GM12878 (cell line): ENCODE results near the gene MEGF6. TPM values are rescaled to one million over a fixed set of nuclear protein-coding genes. Genes with fewer than 3 reads are reported as not detected.

Experiments used
- ATAC-seq: fragments of 200-7000 bp; cut with Tn5 transposase; 3 replicates; pipeline ENCODE4 v1.9.1; 2020; ENCODE audit warnings: mild to moderate bottlenecking, moderate library complexity
- BruUV-seq: library from RNA; stranded (reverse); fragments of 400-500 nt; replicated peaks from 2 replicates; lab custom pipeline; 2021; lab: Mats Ljungman, UMichigan
- CTCF ChIA-PET: fragments of 300-600 bp; sonication (Branson Sonifier 250); formaldehyde crosslinking; extraction: SDS; loops from one replicate; lab custom pipeline; 2021; ENCODE audit warnings: inconsistent platforms; lab: Yijun Ruan, JAX
- POLR2A ChIA-PET: fragments of 350-600 bp; formaldehyde crosslinking; extraction: SDS; loops from one replicate; lab custom pipeline; 2021; ENCODE audit warnings: inconsistent platforms; lab: Charles Lee
- RAD21 ChIA-PET: fragments of 300-600 bp; sonication (Branson Sonifier 250); formaldehyde crosslinking; loops from one replicate; lab custom pipeline; 2023; ENCODE audit warnings: antibody characterized with exemption; ENCODE audit not compliant: unreplicated experiment; lab: Charles Lee
- SMC1A ChIA-PET: fragments of 300-600 bp; sonication (Branson Sonifier 250); formaldehyde crosslinking; loops from one replicate; lab custom pipeline; 2023; ENCODE audit not compliant: unreplicated experiment, uncharacterized antibody; lab: Charles Lee
- DNase-seq: peaks from one replicate; pipeline ENCODE4 v3.0.0-alpha.2; 2011; ENCODE audit warnings: low read depth, low spot score
- FAIRE-seq: peaks from 3 replicates; lab custom pipeline; 2011; peaks lifted over from hg19 to GRCh38; lab: Jason Lieb, UNC
- H2AFZ ChIP-seq: 2 replicates; pipeline ENCODE4 v1.6.0; 2011; ENCODE audit warnings: low read depth, low read length, control low read depth; ENCODE audit not compliant: control insufficient read depth
- H3K27ac ChIP-seq: 2 replicates; pipeline ENCODE4 v1.5.1; 2011; ENCODE audit warnings: control low read depth; ENCODE audit not compliant: control insufficient read depth, insufficient read depth
- H3K27me3 ChIP-seq, 2 experiments: replicated peaks in 1 of 2; 2 replicates each; pipeline versions ENCODE4 v1.6.0 to v1.6.1; 2011; ENCODE audit warnings: low read length in 1 of 2; ENCODE audit not compliant: control insufficient read depth in 2 of 2, insufficient read depth in 2 of 2
- H3K36me3 ChIP-seq, 2 experiments: 2 replicates each; pipeline ENCODE4 v1.5.1; 2011; ENCODE audit warnings: low read length in 1 of 2; ENCODE audit not compliant: control insufficient read depth in 2 of 2, insufficient read depth in 2 of 2
- H3K4me1 ChIP-seq: 2 replicates; pipeline ENCODE4 v1.6.1; 2011; ENCODE audit warnings: mild to moderate bottlenecking, low read length, moderate library complexity, mixed read lengths; ENCODE audit not compliant: control insufficient read depth, insufficient read depth
- H3K4me2 ChIP-seq: 2 replicates; pipeline ENCODE4 v1.6.0; 2011; ENCODE audit warnings: control low read depth; ENCODE audit not compliant: control insufficient read depth, insufficient read depth
- H3K4me3 ChIP-seq: fragments of 200-600 bp; sonication (generic); 2 replicates; pipeline ENCODE4 v1.5.1; 2016
- H3K79me2 ChIP-seq: 2 replicates; pipeline ENCODE4 v1.6.0; 2011; ENCODE audit warnings: low read length; ENCODE audit not compliant: control insufficient read depth, insufficient read depth
- H3K9ac ChIP-seq: 2 replicates; pipeline ENCODE4 v1.8.0; 2011; ENCODE audit warnings: low read length, control low read depth, mixed read lengths; ENCODE audit not compliant: control insufficient read depth, insufficient read depth
- H3K9me3 ChIP-seq: replicated peaks from 3 replicates; pipeline ENCODE4 v1.5.1; 2011; ENCODE audit warnings: mild to moderate bottlenecking, low read length; ENCODE audit not compliant: control insufficient read depth, insufficient read depth
- H4K20me1 ChIP-seq: 2 replicates; pipeline ENCODE4 v1.6.0; 2011; ENCODE audit not compliant: control insufficient read depth, insufficient read depth
- BMI1 ChIP-seq: fragments of 450-650 bp; IDR thresholded peaks from 2 replicates; pipeline ENCODE4 v1.6.1; 2016; ENCODE audit warnings: mild to moderate bottlenecking, moderate library complexity, borderline replicate concordance
- EGR1 ChIP-seq, 2 experiments: IDR thresholded peaks; 1 replicate in 1 of 2; 2 replicates in 1 of 2; pipeline ENCODE4 v1.6.1; 2011 to 2012; ENCODE audit warnings: low read depth in 2 of 2, low read length in 2 of 2, borderline replicate concordance in 1 of 2, mild to moderate bottlenecking in 1 of 2, moderate library complexity in 1 of 2
- ETV6 ChIP-seq, 2 experiments: fragments of 450-650 bp in 1 of 2; IDR thresholded peaks in 1 of 2; conservative IDR thresholded peaks in 1 of 2; 2 replicates each; pipeline ENCODE4 v1.6.1; 2014; ENCODE audit warnings: antibody characterized with exemption in 1 of 2, borderline replicate concordance in 1 of 2, low read depth in 1 of 2, mild to moderate bottlenecking in 1 of 2, moderate library complexity in 1 of 2
- KDM1A ChIP-seq: fragments of 200-600 bp; sonication (generic); IDR thresholded peaks from 2 replicates; pipeline ENCODE4 v1.6.1; 2016; ENCODE audit warnings: borderline replicate concordance
- KLF5 ChIP-seq: fragments of 450-650 bp; IDR thresholded peaks from 2 replicates; pipeline ENCODE4 v1.6.1; 2014; ENCODE audit warnings: mild to moderate bottlenecking; ENCODE audit not compliant: partially characterized antibody
- MTA2 ChIP-seq: fragments of 450-650 bp; IDR thresholded peaks from 2 replicates; pipeline ENCODE4 v1.6.1; 2016; ENCODE audit warnings: low read depth, mild to moderate bottlenecking, moderate library complexity
- NR2F1 ChIP-seq: fragments of 450-650 bp; conservative IDR thresholded peaks from 2 replicates; pipeline ENCODE4 v1.6.1; 2017; ENCODE audit warnings: mild to moderate bottlenecking
- NRF1 ChIP-seq: conservative IDR thresholded peaks from 2 replicates; pipeline ENCODE4 v1.6.1; 2011; ENCODE audit warnings: mild to moderate bottlenecking, low read depth, low read length, improper control_type of control experiment
- RAD51 ChIP-seq: fragments of 450-650 bp; IDR thresholded peaks from 2 replicates; pipeline ENCODE4 v1.6.1; 2016; ENCODE audit warnings: moderate library complexity, mild to moderate bottlenecking, inconsistent platforms
- TARDBP ChIP-seq: IDR thresholded peaks from 2 replicates; pipeline ENCODE4 v1.6.1; 2016; ENCODE audit warnings: borderline replicate concordance
- TCF7 ChIP-seq: IDR thresholded peaks from 2 replicates; pipeline ENCODE4 v1.6.1; 2014; ENCODE audit warnings: antibody characterized with exemption, borderline replicate concordance
- YBX1 ChIP-seq: fragments of 450-650 bp; IDR thresholded peaks from 2 replicates; pipeline ENCODE4 v1.6.1; 2016; ENCODE audit warnings: antibody characterized with exemption
- YY1 ChIP-seq: IDR thresholded peaks from 2 replicates; pipeline ENCODE4 v1.6.1; 2011; ENCODE audit warnings: low read depth, mild to moderate bottlenecking, low read length
- ZNF622 ChIP-seq: fragments of 450-650 bp; IDR thresholded peaks from 2 replicates; pipeline ENCODE4 v1.6.1; 2017; ENCODE audit warnings: mild to moderate bottlenecking, inconsistent platforms
- WGBS: methylation state at CpG from one replicate; pipeline ENCODE4 v1.1.6; 2016; ENCODE audit warnings: low lambda C conversion rate; ENCODE audit not compliant: insufficient replicate concordance, insufficient coverage; ENCODE audit errors: missing lambda C conversion rate; 5-methylcytosine and 5-hydroxymethylcytosine counted together
- in situ Hi-C: fragments of 300-500 bp; cut with MboI; formaldehyde crosslinking; loops from 9 replicates; pipeline ENCODE4 v1.14.3; 2018; ENCODE audit warnings: mixed read lengths
- intact Hi-C: fragments of 100-400 bp; cut with micrococcal nuclease; formaldehyde crosslinking; loops from one replicate; pipeline ENCODE4 v1.14.2; 2022; ENCODE audit not compliant: unreplicated experiment
- polyA plus RNA-seq, 11 experiments: library from polyadenylated mRNA; depleted of rRNA in 4 of 11; unstranded in 6 of 11; stranded (reverse) in 5 of 11; fragments of >200 nt; fragmentation: Nextera tagmentation in 4 of 11; fragmentation: Illumina TruSeq in 1 of 11; extraction: Ambion mirVana in 4 of 11; extraction: Trizol in 1 of 11; gene quantifications; 1 replicate in 1 of 11; 2 replicates in 10 of 11; pipeline versions ENCODE4 v1.2.1 to v1.2.3, GENCODE V29; 2011 to 2016; ENCODE audit warnings: inconsistent platforms in 2 of 11, missing spikeins in 2 of 11, low read depth in 1 of 11
- total RNA-seq, 4 experiments: library from RNA; depleted of rRNA in 3 of 4; stranded (reverse); fragments of >200 nt in 3 of 4; fragmentation: Illumina TruSeq in 1 of 4; extraction: Trizol in 1 of 4; gene quantifications; 2 replicates each; pipeline versions ENCODE4 v1.2.1 to v1.2.3, GENCODE V29; 2013 to 2021
- TF ChIP-seq, protein P1 (sequence below): fragments of 450-650 bp; IDR thresholded peaks from 2 replicates; pipeline ENCODE4 v1.6.1; 2017; ENCODE audit warnings: mild to moderate bottlenecking

Gene MEGF6
- total and polyA plus RNA-seq, 10 of the 15 experiments (the other 5 are each of a cell fraction or from before 2014, with no cell fraction given) = 0.03 to 0.41 TPM; not detected in 8

- FAIRE-seq (no peak), DNase-seq (no peak), ATAC-seq (no peak)
- TF ChIP-seq TARDBP = no peak
- no peak for TF ChIP-seq KDM1A
- TF ChIP-seq TCF7 = no peak
- TF ChIP-seq KLF5 = no peak
- peak in 1 of 2 experiments; percentile 59; a peak in 1 of 3 replicates for TF ChIP-seq EGR1 (IDR thresholded peaks at IDR 0.05; ENCODE audit: borderline replicate concordance in 1 of 2, low read depth in 2 of 2, low read length in 2 of 2)
- TF ChIP-seq NR2F1 = no peak
- Histone ChIP-seq H3K79me2 (no peaks in the 10 kb centered on the region), H3K9ac (no peak overlapping the region), H3K27ac (no peak overlapping the region), H3K9me3 (no peaks in the 10 kb centered on the region), H3K27me3 (no peaks in the 10 kb centered on the region), H4K20me1 (no peaks in the 10 kb centered on the region), H3K4me1 (no peaks in the 10 kb centered on the region), H3K36me3 (peaks cover 15 to 16% of the 10 kb centered on the region in 2 experiments; a peak in 3 of 4 replicates), H3K4me2 (no peak overlapping the region), H3K4me3 (no peak overlapping the region), H2AFZ (no peak overlapping the region)
- no TSS peak for BruUV-seq
- 34% methylated on average over 15 of the region's 15 CpGs for WGBS
- ChIA-PET RAD21 (no interaction called here), POLR2A (no interaction called here), SMC1A (interaction anchor here (0.9 kb wide), 1 partner anchor 11 kb away, joined by 3 read pairs; no protein-coding TSS in a partner anchor), CTCF (interaction anchor here (1.0 to 1.4 kb wide), 2 partner anchors 9 to 20 kb away, joined by 3 to 4 read pairs; no protein-coding TSS in a partner anchor)
- intact Hi-C loops = no loop called here
- in situ Hi-C loops = no loop called here
These were observed 27.4 kb upstream of the MEGF6 start for GRCh38 chr1:3638676-3639075.

- BruUV-seq = no TSS peak
- Histone ChIP-seq H3K36me3 (peaks cover 14 to 16% of the 10 kb centered on the region in 2 experiments; a peak in 3 of 4 replicates), H3K27ac (no peak overlapping the region), H4K20me1 (no peaks in the 10 kb centered on the region), H3K4me1 (no peaks in the 10 kb centered on the region), H2AFZ (no peak overlapping the region), H3K79me2 (no peaks in the 10 kb centered on the region), H3K9ac (no peak overlapping the region), H3K9me3 (no peaks in the 10 kb centered on the region), H3K27me3 (no peaks in the 10 kb centered on the region), H3K4me3 (no peak overlapping the region), H3K4me2 (no peak overlapping the region)
- SMC1A ChIA-PET = interaction anchor here (1.4 kb wide), 1 partner anchor 15 kb away, joined by 5 read pairs; no protein-coding TSS in a partner anchor
- CTCF ChIA-PET = interaction anchor here (1.0 to 1.4 kb wide), 2 partner anchors 9 to 19 kb away, joined by 3 to 4 read pairs; no protein-coding TSS in a partner anchor
- WGBS = 99% methylated on average over 12 of the region's 12 CpGs
- DNase-seq (no peak), ATAC-seq (no peak), FAIRE-seq (no peak)
- POLR2A ChIA-PET = no interaction called here
- intact Hi-C loops (no loop called here), in situ Hi-C loops (no loop called here)
- RAD21 ChIA-PET = no interaction called here
- TF ChIP-seq NRF1 (no peak), TARDBP (no peak), YBX1 (no peak), ETV6 (conservative IDR thresholded peaks at IDR 0.05 in 1 of 2, IDR thresholded peaks at IDR 0.05 in 1 of 2; ENCODE audit: borderline replicate concordance in 1 of 2, low read depth in 1 of 2) (no peak), ZNF622 (no peak), MTA2 (no peak), YY1 (no peak), RAD51 (no peak), BMI1 (no peak)
- TF ChIP-seq, protein P1, sequence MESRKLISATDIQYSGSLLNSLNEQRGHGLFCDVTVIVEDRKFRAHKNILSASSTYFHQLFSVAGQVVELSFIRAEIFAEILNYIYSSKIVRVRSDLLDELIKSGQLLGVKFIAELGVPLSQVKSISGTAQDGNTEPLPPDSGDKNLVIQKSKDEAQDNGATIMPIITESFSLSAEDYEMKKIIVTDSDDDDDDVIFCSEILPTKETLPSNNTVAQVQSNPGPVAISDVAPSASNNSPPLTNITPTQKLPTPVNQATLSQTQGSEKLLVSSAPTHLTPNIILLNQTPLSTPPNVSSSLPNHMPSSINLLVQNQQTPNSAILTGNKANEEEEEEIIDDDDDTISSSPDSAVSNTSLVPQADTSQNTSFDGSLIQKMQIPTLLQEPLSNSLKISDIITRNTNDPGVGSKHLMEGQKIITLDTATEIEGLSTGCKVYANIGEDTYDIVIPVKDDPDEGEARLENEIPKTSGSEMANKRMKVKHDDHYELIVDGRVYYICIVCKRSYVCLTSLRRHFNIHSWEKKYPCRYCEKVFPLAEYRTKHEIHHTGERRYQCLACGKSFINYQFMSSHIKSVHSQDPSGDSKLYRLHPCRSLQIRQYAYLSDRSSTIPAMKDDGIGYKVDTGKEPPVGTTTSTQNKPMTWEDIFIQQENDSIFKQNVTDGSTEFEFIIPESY = no peak
These were observed 26.7 kb upstream of the MEGF6 start for GRCh38 chr1:3638027-3638426.
